GM19455 (cell line): Measurements from ENCODE around the gene SERBP1.
"Not testable (repeated sequence)": the region's sequence is repeated elsewhere in the genome, so short reads cannot be mapped to it uniquely, and the experiment has no call there.

Experiments used
- ATAC-seq: cut with Tn5 transposase; IDR thresholded peaks from one replicate; pipeline ENCODE4 v1.9.1; 2021; ENCODE audit not compliant: unreplicated experiment

SERBP1 gene

DNA sequence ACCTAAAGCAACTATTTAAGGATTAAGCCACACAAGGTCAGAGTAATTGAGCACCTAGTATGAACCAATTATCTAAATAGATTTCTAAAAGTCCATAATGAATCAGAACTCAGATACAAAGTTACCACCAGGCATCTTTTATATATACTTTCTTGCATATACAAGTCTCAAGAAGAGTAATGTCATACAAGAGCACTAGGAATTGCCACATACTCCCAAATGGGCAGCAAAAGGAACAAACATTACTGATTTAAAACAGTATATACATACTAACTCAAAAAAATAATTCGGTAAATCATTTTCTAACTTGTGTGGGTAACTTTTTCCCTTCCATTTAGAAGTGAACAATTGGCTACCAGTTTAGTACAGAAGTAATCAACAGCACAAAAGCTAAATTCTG lies 22.1 kb downstream of the SERBP1 start:
- ATAC-seq, result no peak

DNA sequence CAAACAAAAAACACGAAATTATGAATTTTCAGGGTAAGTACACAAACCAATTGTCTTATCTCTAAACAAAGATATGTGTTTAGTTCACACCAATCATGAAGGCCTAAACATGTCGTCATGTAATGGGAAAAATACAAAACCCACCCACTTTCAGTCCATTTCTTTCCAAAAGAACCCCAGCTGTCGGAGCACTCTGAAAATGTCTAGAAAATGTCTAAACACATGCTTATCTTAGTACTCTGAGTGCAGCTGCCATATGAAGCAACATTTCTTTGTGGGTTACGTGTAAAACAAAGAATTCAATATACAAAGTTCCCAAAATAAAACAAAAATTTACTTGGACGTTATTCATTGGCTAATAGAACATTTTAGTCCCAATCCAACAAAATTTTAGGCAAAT lies 22.7 kb downstream of the SERBP1 start:
- ATAC-seq, result no peak

DNA sequence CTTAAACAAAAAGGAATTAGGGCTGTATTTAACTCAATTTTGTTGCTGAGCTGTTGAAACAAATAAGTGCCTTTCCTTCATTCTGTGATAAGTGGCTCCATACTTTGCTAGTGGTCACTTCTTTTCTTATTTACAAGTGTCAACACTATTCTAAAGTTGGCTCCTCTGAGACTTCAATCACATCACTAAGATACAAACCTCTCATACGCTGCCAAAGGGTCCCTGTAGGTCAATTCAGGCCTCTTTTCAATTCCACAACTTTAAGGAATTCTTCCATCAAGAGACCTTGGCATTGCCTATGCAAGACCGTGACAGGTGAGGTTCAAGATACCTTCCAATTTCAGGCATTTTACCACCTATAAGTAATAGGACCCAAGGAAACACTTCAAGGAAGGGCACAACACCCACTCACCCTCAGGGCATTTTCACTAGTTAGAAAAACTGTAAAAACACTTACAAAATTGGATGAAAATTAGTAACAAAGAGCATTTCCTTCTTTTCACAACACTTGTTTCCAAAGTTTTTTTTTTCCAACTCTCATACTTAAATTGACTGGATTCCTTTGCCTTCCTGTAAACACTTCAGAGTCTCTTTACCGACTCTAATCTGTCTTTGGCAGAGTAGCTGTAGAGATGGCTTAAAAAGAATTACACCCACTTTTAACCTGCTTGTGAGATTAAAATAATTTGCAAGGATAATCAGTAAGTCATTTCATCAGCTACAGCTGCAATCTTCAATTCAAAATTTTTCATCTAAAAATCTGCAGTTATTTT lies 24.5 kb downstream of the SERBP1 start:
- no peak for ATAC-seq

DNA sequence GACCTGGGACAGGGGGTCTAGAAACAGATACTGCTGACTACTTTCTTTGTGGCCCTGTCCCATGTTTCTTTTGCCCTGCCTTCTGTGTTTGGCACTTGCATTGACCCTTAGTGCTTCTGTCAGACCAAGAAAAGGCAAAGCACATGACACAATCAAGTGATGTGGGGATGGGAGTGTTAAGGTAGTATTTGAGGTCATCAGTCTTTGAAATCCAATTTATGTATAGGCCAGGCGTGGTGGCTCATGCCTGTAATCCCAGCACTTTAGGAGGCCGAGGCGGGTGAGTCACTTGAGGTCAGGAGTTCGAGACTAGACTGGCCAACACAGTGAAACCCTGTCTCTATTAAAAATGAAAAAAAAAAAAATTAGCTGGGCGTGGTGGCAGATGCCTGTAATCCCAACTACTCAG lies 26.0 kb downstream of the SERBP1 start:
- no peak for ATAC-seq

DNA sequence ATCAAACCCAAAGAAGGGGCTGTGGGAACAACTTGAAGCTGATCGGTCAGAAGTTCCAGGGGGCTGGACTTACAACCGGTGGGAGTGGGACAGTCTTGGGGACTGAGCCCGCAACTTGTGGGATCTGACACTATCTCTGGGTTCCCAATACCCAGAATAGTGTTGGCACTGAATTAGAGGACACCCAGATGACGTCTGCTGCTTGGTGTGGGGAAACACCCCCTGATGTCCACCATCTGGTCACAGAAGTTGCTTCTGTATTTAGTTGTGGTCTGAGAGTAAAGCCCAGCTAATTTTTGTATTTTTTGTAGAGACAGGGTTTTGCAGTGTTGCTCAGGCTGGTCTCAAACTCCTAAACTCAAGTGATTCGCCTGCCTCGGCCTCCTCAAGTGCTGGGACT lies 28.8 kb downstream of the SERBP1 start:
- no peak for ATAC-seq

DNA sequence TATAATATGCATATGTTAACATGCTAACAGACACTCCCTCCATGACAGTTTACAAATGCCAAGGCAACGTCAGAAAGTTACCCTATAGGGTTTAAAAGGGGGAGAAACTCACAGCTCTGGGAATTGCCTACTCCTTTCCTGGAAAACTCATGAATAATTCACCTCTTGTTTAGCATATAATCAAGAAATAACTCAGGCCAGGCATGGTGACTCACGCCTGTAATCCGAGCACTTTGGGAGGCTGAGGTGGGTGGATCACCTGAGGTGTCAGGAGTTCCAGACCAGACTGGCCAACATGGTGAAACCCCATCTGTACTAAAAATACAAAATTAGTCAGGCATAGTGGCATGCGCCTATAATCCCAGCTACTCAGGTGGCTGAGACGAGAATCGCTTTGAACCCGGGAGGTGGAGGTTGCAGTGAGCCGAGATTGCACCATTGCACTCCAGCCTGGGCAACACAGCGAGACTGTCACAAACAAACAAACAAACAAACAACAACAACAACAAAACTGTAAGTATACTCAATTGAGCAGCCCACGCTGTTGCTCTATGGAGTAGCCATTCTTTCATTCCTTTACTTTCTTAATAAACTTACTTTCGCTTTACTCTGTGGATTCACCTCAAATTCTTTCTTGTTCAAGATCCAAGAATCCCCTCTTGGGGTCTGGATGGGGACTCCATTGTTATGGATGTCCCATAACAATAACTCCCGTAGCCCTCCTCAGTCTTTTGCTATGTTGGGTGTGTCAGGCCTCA lies 30.0 kb downstream of the SERBP1 start:
- not testable (repeated sequence) for ATAC-seq

DNA sequence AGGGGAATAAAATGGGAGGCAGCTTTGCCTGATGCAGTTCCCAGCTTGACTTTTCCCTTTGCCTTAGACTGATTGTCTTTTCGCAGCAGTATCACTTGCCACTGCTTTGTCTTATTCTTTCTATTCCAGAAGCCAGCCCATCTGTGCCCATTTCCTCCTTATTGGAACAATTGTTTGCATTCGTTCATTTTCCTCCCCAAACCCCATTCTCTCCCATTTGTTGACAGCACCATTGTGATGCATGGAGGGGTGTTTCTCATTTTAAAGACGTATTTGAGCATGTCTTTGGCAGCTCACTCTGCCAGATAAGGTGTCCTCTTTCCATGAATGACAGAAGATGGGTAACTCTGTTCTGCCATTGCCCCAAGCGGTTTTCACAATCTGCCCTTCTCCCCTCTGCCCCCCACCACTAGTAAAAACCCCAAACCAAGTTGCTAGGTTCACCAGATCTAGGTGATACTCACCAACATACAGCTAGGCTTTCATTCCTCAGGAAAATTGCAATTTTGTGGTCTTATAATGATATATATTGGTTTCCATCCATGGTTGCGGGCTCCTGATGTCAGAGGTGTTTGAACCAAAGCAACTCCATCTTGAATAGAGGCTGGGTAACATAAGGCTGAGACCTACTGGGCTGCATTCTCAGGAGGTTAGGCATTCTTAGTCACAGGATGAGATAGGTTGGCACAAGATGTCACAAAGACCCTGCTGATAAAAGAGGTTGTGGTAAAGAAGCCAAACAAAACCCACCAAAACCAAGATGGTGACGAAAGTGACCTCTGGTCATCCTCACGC lies 30.8 kb downstream of the SERBP1 start:
- ATAC-seq, result no peak

DNA sequence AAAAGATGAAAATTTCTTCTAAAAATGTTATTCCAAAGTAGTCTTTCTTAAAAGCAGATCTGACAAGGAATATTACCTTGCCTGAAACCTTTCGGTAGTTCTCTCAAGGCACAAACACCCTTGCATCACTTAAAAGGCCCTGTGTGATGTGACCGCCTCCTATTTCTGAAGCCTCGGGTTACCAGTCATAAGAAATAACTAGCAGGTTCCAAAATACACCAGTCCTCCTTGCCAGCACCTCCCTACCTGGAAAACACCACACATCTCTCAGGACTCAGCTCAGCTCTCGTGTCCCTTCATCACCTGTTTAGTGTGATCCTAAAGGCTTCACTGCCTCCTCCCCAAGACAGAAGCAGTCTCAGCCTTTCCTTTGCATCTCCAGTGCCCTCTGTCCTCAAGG lies 35.7 kb downstream of the SERBP1 start:
- ATAC-seq, result no peak

DNA sequence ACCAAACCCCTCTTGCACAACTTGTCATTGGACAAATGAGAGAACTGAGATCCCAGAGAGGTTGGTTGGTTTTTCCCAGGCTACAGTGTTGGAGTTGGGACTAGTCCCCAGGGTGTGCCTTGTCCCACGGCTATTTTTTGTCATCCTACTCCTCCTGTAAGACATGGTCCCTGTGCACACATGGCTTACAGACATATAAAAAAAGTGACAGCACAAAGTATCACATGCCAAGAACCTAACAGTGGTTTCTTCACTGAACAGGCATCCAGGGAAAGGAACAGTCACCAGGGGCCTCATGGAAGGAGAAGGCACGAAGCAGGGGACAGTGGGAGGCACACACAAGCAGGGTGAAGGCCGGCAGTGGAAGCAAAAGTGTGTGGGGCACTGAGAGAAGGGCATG lies 36.5 kb downstream of the SERBP1 start:
- no peak for ATAC-seq

DNA sequence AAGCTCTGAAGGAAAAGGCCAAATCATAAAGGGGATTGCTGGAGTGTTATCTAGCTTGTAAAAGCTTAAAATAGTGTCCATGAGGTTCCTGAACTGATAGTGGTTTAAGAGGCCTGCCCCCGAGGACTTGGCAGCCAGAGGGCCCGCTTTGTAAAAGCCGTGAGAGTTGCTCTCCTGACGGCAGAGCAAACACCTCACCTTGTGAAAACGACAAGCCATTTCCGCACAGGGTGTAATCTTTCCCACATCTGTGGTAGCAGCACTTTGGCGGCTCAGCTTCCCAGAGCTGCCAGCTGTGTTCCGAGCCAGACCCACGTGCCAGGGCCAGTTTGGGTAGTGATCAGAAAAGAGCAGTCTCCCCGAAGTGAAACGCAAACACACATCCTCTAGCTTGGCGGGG lies 37.0 kb downstream of the SERBP1 start:
- no peak for ATAC-seq

DNA sequence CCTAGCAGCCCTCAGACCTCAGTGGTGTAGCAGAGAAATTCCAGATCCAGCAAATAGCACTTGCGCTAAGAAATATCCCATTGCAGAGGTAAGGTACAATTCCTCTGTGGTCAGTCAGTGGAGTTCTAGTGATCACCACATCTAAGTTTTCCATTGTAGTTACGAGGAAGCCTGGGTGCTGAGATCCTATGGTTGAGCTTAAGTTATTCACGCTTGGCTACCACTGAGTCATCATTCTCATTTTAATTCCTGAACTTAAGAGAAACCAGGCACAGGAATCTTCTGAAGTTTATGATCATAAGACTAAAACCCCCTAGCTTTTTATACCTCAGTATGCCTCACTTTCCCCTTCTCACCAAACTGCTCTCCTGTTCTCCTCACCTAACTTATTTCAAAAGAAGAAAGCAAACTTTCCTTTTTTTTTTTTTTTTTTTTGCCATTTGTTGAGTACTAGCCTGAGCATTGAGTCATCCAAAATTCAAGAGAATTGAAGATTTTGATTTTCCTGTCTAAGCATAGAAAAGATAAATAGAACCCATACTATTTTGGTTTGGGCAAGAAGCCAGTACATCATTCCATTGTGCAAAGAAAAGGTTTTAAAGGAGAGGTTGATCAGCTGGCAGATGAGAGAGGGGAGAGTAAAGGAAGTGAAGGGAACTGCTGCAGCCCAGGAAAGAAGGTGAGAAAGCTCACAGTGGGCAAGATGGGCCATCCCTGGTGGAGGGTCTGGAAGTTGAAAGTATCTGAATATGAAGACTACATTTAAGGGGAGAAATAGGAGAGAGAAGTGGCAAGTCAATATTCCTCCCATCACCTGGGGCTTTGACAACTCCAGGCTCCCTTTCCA lies 39.9 kb downstream of the SERBP1 start:
- ATAC-seq, result no peak

DNA sequence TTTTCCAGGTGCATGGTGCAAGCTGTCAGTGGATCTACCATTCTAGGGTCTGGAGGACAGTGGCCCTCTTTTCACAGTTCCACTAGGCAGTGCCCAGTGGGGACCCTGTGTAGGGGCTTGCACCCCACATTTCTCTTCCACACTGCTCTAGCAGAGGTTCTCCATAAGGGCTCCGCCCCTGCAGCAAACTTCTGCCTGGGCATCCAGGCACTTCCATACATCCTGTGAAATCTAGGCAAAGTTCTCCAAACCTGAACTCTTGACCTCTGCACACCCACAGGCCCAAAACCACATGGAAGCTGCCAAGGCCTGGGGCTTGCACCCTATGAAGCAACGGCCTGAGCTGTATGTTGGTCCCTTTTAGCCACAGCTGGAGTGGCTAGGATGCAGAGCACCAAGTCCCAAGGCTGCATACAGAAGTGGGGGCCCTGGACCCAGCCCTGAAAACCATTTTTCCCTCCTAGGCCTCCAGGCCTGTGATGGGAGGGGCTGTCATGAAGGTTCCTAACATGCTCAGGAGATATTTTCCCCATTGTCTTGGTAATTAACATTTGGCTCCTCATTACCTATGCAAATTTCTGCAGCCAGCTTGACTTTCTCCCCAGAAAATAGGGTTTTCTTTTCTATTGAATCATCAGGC lies 46.1 kb downstream of the SERBP1 start:
- no peak for ATAC-seq

DNA sequence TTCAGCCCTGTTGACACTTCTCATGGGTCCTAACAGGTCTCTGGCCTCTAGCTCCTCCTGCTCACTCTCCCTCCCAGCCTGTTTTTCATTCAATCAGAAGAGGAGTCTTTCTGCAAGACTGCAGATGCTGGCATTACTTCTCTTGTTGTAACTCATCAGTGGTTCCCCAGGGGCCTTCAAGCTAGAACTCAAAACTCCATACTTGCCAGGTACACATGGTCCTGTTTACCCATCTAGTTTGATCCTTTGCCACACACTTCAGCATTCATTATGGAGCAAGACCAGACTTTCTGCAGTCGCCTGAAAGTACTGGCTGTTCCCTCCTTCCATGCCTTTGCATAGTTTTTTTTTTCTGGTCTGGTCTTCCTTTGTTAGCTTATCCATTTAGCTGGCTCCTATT lies 47.9 kb downstream of the SERBP1 start:
- ATAC-seq, result no peak

DNA sequence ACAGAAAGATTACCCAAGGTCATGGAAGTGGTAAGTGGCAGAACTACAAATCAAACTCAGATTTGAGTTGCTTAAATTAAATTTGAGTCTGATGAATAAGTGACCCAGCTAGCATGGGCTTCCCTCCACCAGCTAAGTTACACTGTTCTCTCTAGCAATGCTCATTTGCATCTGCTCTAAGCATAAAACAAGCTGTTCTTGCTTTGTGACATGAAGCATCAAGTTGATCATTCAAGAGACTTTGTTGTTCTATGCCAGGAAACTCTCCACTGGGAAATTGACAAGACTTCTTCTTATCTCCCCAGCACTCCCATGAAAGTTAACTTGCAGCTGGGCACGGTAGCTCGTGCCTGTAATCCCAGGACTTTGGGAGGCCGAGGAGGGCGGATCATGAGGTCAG lies 49.0 kb downstream of the SERBP1 start:
- no peak for ATAC-seq

DNA sequence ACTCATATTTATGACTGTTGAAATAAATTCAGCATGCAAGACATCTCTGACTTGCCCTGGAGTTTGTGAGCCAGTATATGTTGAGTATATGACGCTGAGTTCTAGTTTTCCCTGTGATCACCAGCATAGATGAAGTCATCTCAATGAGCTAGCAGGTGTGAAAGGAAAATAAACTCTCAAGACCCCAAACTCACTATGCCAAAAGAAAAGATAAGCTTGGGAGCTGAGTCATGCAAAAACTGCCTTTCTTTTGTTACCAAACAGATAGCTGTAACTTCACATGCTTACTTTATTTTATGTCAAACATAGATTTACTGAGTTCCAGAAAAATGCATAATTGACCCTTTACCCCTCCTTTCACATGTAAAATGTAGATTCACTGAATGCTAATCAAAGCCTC lies 52.9 kb downstream of the SERBP1 start:
- no peak for ATAC-seq

DNA sequence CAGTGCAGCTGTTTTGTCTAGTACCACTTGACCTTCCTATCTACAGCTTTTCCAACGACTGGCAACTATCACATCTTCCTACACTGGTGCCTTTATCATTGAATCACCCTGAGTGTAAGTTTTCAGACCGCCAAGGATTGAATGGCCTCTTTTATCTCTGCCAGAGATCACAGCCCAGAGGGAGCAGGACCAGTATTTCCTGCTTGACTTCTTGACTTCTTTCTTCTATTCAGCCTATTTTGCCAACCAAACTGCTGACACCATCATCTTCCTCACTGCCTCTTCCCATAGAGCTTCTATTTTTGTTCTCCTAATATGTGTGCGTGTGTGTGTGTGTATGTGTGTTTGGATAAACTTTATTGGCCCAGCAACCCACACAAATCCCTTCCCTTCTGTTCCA lies 53.8 kb downstream of the SERBP1 start:
- no peak for ATAC-seq

DNA sequence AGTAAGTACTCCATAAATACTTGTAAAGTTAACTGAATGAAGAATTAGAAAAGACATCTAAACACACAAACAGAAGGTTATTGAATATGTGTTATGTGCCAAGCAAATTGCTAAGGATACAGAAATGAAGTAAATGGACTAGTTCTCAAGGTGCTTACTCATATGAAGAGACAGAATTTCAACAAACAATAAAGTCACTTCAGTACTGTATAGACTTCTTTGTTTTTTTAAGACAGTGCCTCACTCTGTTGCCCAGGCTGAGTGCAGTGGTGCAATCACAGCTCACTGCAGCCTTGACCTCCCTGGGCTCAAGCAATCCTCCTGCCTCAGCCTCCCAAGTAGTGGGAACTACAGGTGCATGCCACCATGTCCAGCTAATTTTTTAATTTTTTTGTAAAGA lies 57.3 kb downstream of the SERBP1 start:
- ATAC-seq, result no peak

DNA sequence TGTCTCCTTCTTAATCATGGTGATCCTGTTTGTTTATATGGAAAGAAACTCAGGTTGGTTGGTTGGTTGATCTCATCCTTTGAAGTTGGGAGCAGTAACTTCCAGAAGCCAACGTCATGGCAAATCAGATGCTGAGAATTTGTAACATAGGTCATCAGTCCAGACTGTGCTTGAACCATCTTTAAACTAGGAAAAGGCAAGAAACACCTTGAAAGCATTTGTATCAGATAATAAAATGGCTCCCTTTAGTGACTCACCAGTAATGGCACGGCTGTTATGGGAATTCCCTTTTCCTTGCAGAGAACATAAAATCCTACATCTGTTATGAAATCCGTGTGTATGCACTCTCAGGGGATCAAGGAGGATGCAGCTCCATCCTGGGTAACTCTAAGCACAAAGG lies 58.1 kb downstream of the SERBP1 start:
- ATAC-seq, result no peak

DNA sequence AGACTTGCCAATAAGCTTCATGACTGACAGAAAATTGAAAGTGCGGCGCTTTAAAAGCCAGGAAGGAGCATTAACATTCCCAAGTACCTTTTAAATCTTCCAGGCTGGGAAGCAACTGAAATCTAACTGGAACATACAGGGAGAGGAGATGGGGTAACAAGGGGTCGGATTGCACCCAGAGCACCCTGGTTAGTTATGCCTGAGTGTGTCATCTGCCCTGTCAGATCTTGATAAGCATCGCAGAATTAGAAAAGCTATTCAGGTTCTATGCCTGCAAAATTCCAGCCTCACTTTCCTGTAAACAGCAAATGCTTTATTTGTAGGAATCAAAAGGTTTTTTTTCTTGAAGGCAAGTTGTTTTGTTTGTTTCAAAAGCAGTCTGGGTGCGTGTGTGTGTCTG lies 58.5 kb downstream of the SERBP1 start:
- ATAC-seq, result no peak

DNA sequence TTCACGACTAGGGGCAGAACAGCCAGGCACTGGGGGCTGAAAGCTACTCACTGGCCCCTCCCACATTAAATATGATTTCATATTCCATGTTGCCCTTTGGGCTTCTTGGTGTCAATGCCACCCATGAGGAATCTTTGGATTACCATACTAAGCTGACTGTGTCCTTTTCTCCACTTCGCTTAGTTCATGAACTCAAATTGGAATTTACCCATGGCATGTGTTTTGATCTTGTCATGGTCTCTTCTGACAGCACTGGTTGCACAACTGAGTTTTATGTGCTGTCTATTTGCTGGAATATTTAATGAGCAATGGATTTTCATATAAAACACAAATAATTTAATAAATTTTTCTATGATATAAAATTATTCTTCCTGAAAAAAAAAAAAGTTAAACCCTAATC lies 59.2 kb downstream of the SERBP1 start:
- no peak for ATAC-seq
